A673 (cell line): ENCODE data around the gene ARHGAP22. TPM values are rescaled to one million over a fixed set of nuclear protein-coding genes. Genes with fewer than 3 reads are reported as not detected.

ENCODE experiments used
- BruUV-seq: library from RNA; stranded (reverse); fragments of 400-500 nt; replicated peaks from 2 replicates; lab custom pipeline; 2021; lab: Mats Ljungman, UMichigan
- CTCF ChIA-PET: fragments of 300-600 bp; sonication (Branson Sonifier 250); formaldehyde crosslinking; loops from one replicate; lab custom pipeline; 2022; ENCODE audit warnings: antibody characterized with exemption; lab: Charles Lee
- POLR2A ChIA-PET: fragments of 300-600 bp; sonication (Branson Sonifier 250); formaldehyde crosslinking; loops from one replicate; lab custom pipeline; 2022; ENCODE audit warnings: antibody characterized with exemption; ENCODE audit not compliant: low non-redundant PET; lab: Charles Lee
- DNase-seq: peaks from one replicate; pipeline ENCODE4 v3.0.0-alpha.2; 2015; ENCODE audit warnings: low spot score
- H3K27ac ChIP-seq: fragments of 200-600 bp; sonication (generic); 2 replicates; pipeline ENCODE4 v1.5.1; 2016; ENCODE audit warnings: mixed run types, low read depth, mild to moderate bottlenecking, mixed read lengths, antibody characterized with exemption, low read length; ENCODE audit not compliant: poor library complexity, severe bottlenecking
- H3K27me3 ChIP-seq: fragments of 200-600 bp; sonication (generic); replicated peaks from 2 replicates; pipeline ENCODE4 v1.6.1; 2017; ENCODE audit warnings: mixed run types, low read depth, mild to moderate bottlenecking, mixed read lengths, antibody characterized with exemption, low read length; ENCODE audit not compliant: insufficient read depth, poor library complexity
- H3K36me3 ChIP-seq: fragments of 200-600 bp; sonication (generic); 2 replicates; pipeline ENCODE4 v1.6.1; 2016; ENCODE audit warnings: mixed run types, mild to moderate bottlenecking, mixed read lengths, antibody characterized with exemption, low read length; ENCODE audit not compliant: insufficient read depth, poor library complexity, severe bottlenecking
- H3K4me1 ChIP-seq: fragments of 200-600 bp; sonication (generic); 2 replicates; pipeline ENCODE4 v1.6.1; 2017; ENCODE audit warnings: mixed run types, mild to moderate bottlenecking, mixed read lengths, antibody characterized with exemption, low read length; ENCODE audit not compliant: insufficient read depth, poor library complexity, severe bottlenecking
- H3K4me3 ChIP-seq: fragments of 200-600 bp; sonication (generic); 2 replicates; pipeline ENCODE4 v1.5.1; 2016; ENCODE audit warnings: low read depth, mixed run types, mild to moderate bottlenecking, mixed read lengths, low read length; ENCODE audit not compliant: poor library complexity, severe bottlenecking
- H3K9me3 ChIP-seq: fragments of 200-600 bp; sonication (generic); 2 replicates; pipeline ENCODE4 v1.6.1; 2016; ENCODE audit warnings: mixed run types, low read depth, mild to moderate bottlenecking, mixed read lengths, antibody characterized with exemption, low read length; ENCODE audit not compliant: poor library complexity, severe bottlenecking
- CTCF ChIP-seq: fragments of 300-800, 200-600 bp; sonication (generic); conservative IDR thresholded peaks from 2 replicates; pipeline ENCODE4 v1.5.1; 2017; ENCODE audit warnings: low read depth, mild to moderate bottlenecking, antibody characterized with exemption, low read length, moderate library complexity, mixed read lengths
- EZH2 ChIP-seq: fragments of 200-600 bp; sonication (generic); IDR thresholded peaks from 2 replicates; pipeline ENCODE4 v1.6.1; 2017; ENCODE audit warnings: borderline replicate concordance, low read depth, mild to moderate bottlenecking, mixed read lengths, antibody characterized with exemption, low read length; ENCODE audit not compliant: poor library complexity, severe bottlenecking
- intact Hi-C: fragments of 100-400 bp; cut with micrococcal nuclease; formaldehyde crosslinking; loops from one replicate; pipeline ENCODE4 v1.10.0; 2022; ENCODE audit not compliant: unreplicated experiment
- total RNA-seq: library from RNA; stranded (reverse); gene quantifications from 2 replicates; pipeline ENCODE4 v1.2.3, GENCODE V29; 2021

Gene ARHGAP22
- total RNA-seq, 1 experiment from 2014 or later: 0.47 TPM

- intact Hi-C loops: no loop called here
- H3K27me3 ChIP-seq: no peaks in the 10 kb centered on the region
- H3K4me1 ChIP-seq: no peaks in the 10 kb centered on the region
- no TSS peak for BruUV-seq
- ChIA-PET POLR2A (no interaction called here), CTCF (no interaction called here)
- H3K27ac ChIP-seq: no peak overlapping the region
- no peak for TF ChIP-seq CTCF
- TF ChIP-seq EZH2: no peak
- no peak overlapping the region for H3K4me3 ChIP-seq
- H3K9me3 ChIP-seq: peaks cover 15% of the 10 kb centered on the region
- peaks cover 19% of the 10 kb centered on the region for H3K36me3 ChIP-seq
- no peak for DNase-seq
Observed at GRCh38 chr10:48412933-48413332, 191.9 kb downstream of the ARHGAP22 start.

GRCh38 chr10:48412081-48412480, 192.8 kb downstream of the ARHGAP22 start:
- Histone ChIP-seq H3K27ac (no peak overlapping the region), H3K9me3 (peaks cover 15% of the 10 kb centered on the region), H3K27me3 (no peaks in the 10 kb centered on the region), H3K4me1 (no peaks in the 10 kb centered on the region), H3K4me3 (no peak overlapping the region), H3K36me3 (peaks cover 19% of the 10 kb centered on the region)
- no TSS peak for BruUV-seq
- ChIA-PET POLR2A (no interaction called here), CTCF (interaction anchor here (0.6 kb wide), 1 partner anchor 1371 kb away, joined by 3 read pairs; no protein-coding TSS in a partner anchor)
- intact Hi-C loops: no loop called here
- DNase-seq: no peak
- TF ChIP-seq CTCF (no peak), EZH2 (no peak)

GRCh38 chr10:48411510-48411909, 193.4 kb downstream of the ARHGAP22 start:
- ChIA-PET POLR2A (no interaction called here), CTCF (no interaction called here)
- H3K36me3 ChIP-seq: peaks cover 19% of the 10 kb centered on the region
- BruUV-seq: no TSS peak
- H3K27ac ChIP-seq: no peak overlapping the region
- no peaks in the 10 kb centered on the region for H3K4me1 ChIP-seq
- TF ChIP-seq EZH2 (no peak), CTCF (no peak)
- peaks cover 15% of the 10 kb centered on the region for H3K9me3 ChIP-seq
- no peak for DNase-seq
- no peak overlapping the region for H3K4me3 ChIP-seq
- intact Hi-C loops: no loop called here
- H3K27me3 ChIP-seq: no peaks in the 10 kb centered on the region
